Parathyroid adenoma (tissue), 2 donors: ENCODE measurements around the gene FAM193B.

Experiments used
- H2AFZ ChIP-seq: fragments of 300-600 bp; sonication (generic); one replicate; pipeline ENCODE4 v1.7.0; 2017; ENCODE audit warnings: antibody characterized with exemption, mild to moderate bottlenecking
- H3K27ac ChIP-seq: fragments of 300-600 bp; sonication (generic); one replicate; pipeline ENCODE4 v1.7.0; 2017
- H3K27me3 ChIP-seq: fragments of 300-600 bp; sonication (generic); one replicate; pipeline ENCODE4 v1.7.0; 2017; ENCODE audit warnings: low read length; ENCODE audit not compliant: control insufficient read depth, insufficient read depth
- H3K36me3 ChIP-seq: fragments of 300-600 bp; sonication (generic); one replicate; pipeline ENCODE4 v1.7.0; 2017; ENCODE audit warnings: low read length; ENCODE audit not compliant: control insufficient read depth, insufficient read depth
- H3K4me1 ChIP-seq: fragments of 300-600 bp; sonication (generic); one replicate; pipeline ENCODE4 v1.7.0; 2017; ENCODE audit warnings: control low read depth
- H3K4me2 ChIP-seq: fragments of 300-600 bp; sonication (generic); one replicate; pipeline ENCODE4 v1.7.0; 2017; ENCODE audit warnings: low read length
- H3K4me3 ChIP-seq: fragments of 300-600 bp; sonication (generic); one replicate; pipeline ENCODE4 v1.7.0; 2017; ENCODE audit warnings: low read depth, low read length
- H3K79me2 ChIP-seq: fragments of 300-600 bp; sonication (generic); one replicate; pipeline ENCODE4 v1.7.0; 2017; ENCODE audit warnings: control low read depth
- H3K9ac ChIP-seq: fragments of 300-600 bp; sonication (generic); one replicate; pipeline ENCODE4 v1.7.0; 2017; ENCODE audit warnings: mild to moderate bottlenecking
- H3K9me3 ChIP-seq: fragments of 300-600 bp; sonication (generic); one replicate; pipeline ENCODE4 v1.7.0; 2017; ENCODE audit warnings: low read length; ENCODE audit not compliant: control insufficient read depth
- TF ChIP-seq, protein P1 (sequence below): fragments of 300-600 bp; sonication (generic); IDR thresholded peaks from one replicate; pipeline ENCODE4 v1.7.0; 2017; ENCODE audit warnings: antibody characterized with exemption, mild to moderate bottlenecking
- donor health status: primary hyperparathyroidism.

The FAM193B gene

DNA sequence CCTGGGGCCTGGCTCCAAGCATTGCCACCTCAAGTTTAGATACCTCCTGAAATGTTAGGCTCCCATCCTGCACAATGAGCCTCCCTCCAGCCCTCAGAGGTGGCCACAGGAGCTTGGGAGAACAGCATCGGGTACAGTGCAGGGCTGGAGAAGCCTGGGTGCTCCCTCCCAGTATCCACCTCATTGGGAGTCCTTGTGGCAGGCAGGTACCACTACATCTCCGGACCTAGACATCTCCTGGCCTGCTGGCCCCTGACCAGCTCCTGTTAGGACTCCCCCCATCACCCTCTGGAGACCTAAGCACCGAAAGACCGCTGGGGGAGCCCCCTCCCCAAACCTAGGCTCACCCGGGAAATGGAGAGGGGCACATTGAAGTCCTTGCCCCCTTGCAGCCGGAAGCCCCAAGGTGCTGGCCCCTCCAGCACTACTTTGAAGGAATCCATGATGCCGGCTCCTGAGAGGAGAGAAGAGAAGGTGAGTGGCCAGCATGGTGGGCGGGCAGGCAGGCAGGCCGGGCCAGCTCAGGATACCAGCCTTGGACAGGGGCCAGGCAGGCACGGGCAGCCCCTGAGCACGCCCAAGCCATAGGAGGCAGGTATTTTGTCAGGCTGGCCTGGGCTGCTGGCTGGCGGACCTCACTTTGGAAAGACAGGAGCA lies 58.2 kb downstream of the FAM193B start:
- Histone ChIP-seq H3K27ac (peak overlapping the region; percentile 90), H3K36me3 (no peaks in the 10 kb centered on the region), H3K27me3 (no peaks in the 10 kb centered on the region), H3K9ac (peak overlapping the region; percentile 29), H3K79me2 (no peaks in the 10 kb centered on the region), H3K9me3 (no peaks in the 10 kb centered on the region), H3K4me1 (peaks cover 27% of the 10 kb centered on the region), H3K4me3 (peak overlapping the region; percentile 44), H2AFZ (peak overlapping the region; percentile 48), H3K4me2 (peak overlapping the region; percentile 75)
- TF ChIP-seq, protein P1, sequence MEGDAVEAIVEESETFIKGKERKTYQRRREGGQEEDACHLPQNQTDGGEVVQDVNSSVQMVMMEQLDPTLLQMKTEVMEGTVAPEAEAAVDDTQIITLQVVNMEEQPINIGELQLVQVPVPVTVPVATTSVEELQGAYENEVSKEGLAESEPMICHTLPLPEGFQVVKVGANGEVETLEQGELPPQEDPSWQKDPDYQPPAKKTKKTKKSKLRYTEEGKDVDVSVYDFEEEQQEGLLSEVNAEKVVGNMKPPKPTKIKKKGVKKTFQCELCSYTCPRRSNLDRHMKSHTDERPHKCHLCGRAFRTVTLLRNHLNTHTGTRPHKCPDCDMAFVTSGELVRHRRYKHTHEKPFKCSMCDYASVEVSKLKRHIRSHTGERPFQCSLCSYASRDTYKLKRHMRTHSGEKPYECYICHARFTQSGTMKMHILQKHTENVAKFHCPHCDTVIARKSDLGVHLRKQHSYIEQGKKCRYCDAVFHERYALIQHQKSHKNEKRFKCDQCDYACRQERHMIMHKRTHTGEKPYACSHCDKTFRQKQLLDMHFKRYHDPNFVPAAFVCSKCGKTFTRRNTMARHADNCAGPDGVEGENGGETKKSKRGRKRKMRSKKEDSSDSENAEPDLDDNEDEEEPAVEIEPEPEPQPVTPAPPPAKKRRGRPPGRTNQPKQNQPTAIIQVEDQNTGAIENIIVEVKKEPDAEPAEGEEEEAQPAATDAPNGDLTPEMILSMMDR: peak; percentile 43

DNA sequence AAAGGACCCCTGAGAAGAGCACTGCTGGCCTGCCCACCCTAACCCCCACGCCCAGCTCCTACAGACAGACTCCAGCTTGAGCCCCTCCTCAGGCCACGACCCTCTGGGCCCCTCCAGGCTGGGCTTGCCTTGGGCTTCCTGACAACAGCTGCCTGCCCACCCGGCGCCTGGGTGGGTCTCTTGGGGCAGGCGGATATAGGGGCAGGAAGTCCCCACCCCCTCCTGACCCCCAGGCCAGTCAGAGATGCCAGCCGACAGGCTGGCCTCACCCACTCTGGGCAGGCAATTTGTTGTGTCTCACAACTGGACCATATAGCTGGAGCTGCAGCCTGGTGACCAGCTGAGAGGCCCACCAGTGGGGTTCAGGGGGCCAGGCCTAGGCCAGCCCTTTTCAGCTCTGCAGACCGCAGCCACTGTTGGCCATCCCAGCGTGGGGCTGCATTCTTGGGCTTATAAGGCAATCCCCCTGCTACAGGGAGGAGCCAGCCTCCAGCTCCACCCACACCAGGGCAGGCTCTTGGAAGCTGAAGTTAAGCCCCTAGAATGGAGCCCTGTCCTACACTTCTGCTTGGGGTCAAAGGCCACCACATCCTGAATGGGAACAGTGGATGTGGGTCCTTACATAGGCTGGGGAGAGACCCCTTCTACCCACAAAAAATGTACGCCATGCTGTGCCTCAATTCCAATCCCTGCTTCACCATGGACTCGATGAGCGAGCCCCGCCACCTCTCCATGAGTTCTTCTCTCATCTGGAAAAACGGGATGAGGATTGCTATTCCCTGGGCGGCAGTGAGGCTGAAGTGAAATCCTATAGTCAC lies 58.9 kb downstream of the FAM193B start:
- Histone ChIP-seq H3K4me1 (peaks cover 20% of the 10 kb centered on the region), H3K9ac (no peak overlapping the region), H3K4me3 (no peak overlapping the region)

DNA sequence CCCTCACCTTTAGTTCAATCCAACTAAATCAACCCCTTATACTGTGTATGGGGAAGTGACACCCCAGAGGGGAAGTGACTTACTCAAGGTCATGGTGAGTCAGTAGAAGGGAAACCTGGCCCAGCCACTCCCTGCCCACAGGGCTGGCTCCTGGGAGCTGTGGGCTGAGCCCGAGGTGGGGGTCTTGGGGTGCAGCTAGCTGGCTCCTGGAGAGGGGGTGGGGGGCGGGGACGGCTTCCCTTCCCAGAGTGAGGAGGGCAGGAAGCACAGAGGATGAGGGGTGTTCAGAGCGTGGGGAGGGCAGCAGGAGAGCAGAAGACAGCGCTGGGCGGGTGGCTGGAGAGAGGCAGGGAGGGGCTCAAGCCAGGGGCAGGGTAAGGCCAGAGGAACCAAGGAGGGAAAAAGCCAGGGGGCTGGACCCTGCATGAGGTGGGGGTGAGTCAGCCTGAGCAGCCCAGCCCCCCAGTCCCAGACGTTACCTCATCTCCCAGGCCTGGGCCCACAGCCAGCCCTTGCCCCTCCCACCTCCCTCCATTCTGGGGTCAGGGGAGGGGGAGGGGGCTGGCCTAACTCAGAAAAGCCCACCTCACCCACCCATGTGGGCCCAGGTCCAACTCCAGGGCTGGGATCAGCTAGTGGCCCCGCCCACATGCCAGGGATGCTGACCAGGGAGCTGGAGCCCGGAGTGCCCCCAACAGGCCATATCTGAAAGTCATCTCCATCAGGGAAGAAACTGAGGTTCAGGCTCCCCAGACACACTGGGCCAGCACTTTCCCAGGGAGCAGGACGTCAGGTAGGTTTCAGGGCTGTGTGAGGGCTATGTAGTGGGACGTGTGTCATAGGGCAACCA lies 59.8 kb downstream of the FAM193B start:
- Histone ChIP-seq H3K79me2 (no peaks in the 10 kb centered on the region), H3K4me2 (no peak overlapping the region), H3K9me3 (no peaks in the 10 kb centered on the region), H2AFZ (no peak overlapping the region), H3K27me3 (no peaks in the 10 kb centered on the region), H3K9ac (no peak overlapping the region), H3K4me1 (peaks cover 20% of the 10 kb centered on the region), H3K4me3 (no peak overlapping the region), H3K36me3 (no peaks in the 10 kb centered on the region), H3K27ac (peak overlapping the region; percentile 84)
- TF ChIP-seq, protein P1: peak; percentile 12

More for the DNA sequence above, 58.9 kb downstream of the FAM193B start:
- TF ChIP-seq, protein P1: no peak
- Histone ChIP-seq H3K4me2 (no peak overlapping the region), H3K9me3 (no peaks in the 10 kb centered on the region), H2AFZ (no peak overlapping the region), H3K27ac (peak overlapping the region; percentile 90), H3K36me3 (no peaks in the 10 kb centered on the region), H3K79me2 (no peaks in the 10 kb centered on the region), H3K27me3 (no peaks in the 10 kb centered on the region)

DNA sequence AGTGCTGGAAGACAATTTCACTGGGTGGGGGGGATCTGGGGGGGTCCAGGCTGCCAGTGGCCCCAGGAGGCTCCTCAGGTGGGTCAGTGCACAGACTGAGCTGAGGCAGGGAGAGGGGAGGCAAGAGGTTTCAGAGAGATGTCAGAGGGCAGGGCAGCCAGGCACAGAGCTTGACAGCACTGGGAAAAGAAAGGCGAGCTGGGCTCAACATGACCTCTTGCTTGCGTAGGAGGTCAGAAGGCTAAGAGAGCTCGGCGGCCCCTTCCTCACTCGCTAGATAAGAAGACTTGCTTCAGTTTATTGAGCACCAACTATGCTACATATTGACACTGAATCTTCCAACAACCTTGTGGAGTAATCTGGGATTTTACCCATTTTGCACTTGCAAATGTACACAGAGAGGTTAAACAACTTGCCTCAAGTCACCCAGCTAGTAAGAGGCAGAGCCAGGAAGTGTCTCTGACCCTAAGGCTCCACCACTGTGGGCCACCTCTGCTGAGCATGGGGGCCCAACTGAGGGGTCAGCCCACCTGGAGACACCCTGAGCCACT lies 60.5 kb downstream of the FAM193B start:
- H3K4me3 ChIP-seq: no peak overlapping the region
- H3K4me1 ChIP-seq: peaks cover 20% of the 10 kb centered on the region
- no peaks in the 10 kb centered on the region for H3K9me3 ChIP-seq
- no peaks in the 10 kb centered on the region for H3K36me3 ChIP-seq
- no peak overlapping the region for H2AFZ ChIP-seq
- H3K27ac ChIP-seq: peak overlapping the region; percentile 84
- TF ChIP-seq, protein P1: no peak
- no peaks in the 10 kb centered on the region for H3K79me2 ChIP-seq
- H3K4me2 ChIP-seq: no peak overlapping the region
- H3K27me3 ChIP-seq: no peaks in the 10 kb centered on the region
- H3K9ac ChIP-seq: no peak overlapping the region
